ENCODE data around the gene ABO.

- TF ChIP-seq POLR2AphosphoS5 (IDR thresholded peaks at IDR 0.05; ENCODE audit: low read depth, low read length), result no peak
- TF ChIP-seq POLR2A (IDR thresholded peaks at IDR 0.05; ENCODE audit: low read depth, low read length), result no peak
- no peak for TF ChIP-seq TAF1 (IDR thresholded peaks at IDR 0.05; ENCODE audit: low read depth, low read length)
- no peak for TF ChIP-seq SPI1 (IDR thresholded peaks at IDR 0.05; ENCODE audit: low read depth, low read length)
- no peak for TF ChIP-seq POU2F2 (IDR thresholded peaks at IDR 0.05; ENCODE audit: low read depth, low read length)
- TF ChIP-seq PAX5 (IDR thresholded peaks at IDR 0.05; ENCODE audit: insufficient read depth, low read length, severe bottlenecking), result no peak
Measured at GRCh38 chr9:133246562-133246961, 28.4 kb downstream of the ABO start.
